Amygdala (tissue), 56 donors: ENCODE measurements around the gene IGF1R.

ENCODE experiments used
- DNase-seq, 56 donors: peaks; one replicate each; lab custom pipeline; 2025; lab: John Stamatoyannopoulos, UW

The IGF1R gene

DNA sequence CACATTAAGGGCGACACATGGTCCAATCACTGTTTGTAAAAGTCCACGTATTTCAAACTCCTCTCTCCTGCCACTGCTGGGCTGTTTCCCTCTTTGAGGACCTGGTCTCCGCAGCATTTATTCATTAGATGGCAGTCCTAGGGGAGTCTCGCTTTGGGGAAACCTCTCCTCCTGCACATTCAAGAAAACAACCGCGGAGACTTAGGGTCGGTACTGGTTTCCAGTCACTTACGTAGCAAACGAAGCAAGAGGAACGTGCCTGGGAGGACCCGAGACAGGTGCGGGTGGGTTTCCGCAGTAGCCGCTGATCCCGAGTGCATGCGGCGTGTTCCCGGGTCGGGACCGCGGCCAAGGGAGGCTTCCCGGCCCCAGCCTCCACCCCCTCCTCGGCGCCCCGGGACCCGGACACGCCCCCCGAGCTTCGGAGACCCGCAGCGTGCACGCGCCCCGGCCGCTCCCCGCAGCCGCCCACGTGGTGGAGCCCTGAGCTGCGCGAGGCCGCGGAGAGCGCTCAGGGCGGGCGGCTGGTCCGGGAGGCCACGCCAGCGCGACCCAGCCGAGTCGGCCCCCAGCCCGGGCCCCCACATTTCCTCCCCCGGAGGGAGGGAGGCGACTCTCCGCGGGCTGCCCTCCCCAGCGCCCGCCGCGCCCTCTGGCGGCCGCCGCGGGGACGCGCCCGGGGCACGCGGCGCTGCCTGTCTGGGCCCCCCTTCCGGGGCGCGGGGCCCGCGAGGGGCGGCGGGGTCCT, 1.1 kb upstream of the IGF1R start:
- DNase-seq = peak in 41 of 56 donors; percentile 23 to 83 (median 65)

DNA sequence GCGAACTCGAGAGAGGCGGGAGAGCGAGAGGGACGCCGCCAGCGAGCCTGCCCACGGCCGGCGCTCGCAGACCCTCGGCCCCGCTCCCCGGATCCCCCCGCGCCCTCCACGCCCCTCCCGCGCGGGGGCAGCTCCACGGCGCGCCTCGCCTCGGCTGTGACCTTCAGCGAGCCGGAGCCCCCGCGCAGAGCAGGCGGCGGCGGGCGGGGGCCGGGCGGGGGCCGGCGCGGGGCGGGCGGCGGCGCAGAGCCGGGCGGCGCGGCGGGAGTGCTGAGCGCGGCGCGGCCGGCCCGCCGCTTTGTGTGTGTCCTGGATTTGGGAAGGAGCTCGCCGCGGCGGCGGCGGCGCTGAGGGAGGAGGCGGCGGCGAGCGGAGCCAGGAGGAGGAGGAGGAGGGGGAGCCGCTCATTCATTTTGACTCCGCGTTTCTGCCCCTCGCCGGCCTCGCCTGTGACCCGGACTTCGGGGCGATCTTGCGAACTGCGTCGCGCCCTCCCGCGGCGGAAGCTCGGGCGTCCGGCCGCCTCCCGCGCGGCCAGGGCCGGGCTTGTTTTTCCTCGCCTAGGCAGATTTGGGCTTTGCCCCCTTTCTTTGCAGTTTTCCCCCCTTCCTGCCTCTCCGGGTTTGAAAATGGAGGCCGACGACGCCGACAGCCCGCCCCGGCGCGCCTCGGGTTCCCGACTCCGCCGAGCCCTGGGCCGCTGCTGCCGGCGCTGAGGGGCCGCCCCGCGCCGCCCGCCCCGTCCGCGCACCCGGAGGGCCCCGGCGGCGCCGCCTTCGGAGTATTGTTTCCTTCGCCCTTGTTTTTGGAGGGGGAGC, 524 bp downstream of the IGF1R start:
- DNase-seq = peak in 18 of 56 donors; percentile 19 to 68 (median 48)

DNA sequence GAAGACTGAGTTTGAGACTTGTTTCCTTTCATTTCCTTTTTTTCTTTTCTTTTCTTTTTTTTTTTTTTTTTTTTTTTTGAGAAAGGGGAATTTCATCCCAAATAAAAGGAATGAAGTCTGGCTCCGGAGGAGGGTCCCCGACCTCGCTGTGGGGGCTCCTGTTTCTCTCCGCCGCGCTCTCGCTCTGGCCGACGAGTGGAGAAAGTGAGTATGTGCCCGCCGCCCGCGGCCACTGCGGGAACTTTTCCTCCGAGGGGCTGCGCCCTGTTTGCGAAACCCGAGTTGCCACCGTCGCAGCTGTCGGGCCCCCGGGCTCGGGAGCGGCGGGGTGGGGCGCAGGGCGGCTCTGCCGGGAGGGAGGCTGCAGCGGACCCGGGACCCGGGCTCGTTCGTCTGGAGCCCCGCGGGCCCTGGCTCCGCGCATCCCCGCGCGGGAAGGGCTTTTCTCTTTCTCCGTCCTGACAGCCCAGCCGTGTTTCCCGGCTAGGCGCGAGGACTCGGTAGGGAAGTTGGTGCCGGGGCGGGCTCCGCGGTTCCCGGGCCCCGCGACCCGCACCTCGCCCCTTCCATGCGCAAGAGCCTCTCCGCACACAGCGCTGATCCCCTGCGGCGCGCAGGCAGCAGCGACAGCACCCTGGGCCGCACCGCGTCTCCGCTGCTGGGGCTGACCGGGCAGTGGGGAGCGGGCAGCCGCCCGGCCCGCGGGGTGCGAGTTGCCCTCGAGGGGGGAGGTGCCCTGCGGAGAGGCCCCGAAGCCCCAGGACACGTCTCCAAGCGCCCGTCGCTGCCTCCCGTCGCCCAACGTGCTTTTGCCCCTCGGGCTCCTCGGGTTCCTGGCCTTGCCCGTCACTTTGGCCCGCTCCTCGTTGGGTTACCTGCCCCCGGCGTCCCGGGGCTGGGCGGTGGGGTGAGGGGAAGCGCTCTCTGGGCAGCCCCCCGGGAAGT, 1.4 kb downstream of the IGF1R start:
- peak in 7 of 56 donors; percentile 13 to 46 (median 29) for DNase-seq

DNA sequence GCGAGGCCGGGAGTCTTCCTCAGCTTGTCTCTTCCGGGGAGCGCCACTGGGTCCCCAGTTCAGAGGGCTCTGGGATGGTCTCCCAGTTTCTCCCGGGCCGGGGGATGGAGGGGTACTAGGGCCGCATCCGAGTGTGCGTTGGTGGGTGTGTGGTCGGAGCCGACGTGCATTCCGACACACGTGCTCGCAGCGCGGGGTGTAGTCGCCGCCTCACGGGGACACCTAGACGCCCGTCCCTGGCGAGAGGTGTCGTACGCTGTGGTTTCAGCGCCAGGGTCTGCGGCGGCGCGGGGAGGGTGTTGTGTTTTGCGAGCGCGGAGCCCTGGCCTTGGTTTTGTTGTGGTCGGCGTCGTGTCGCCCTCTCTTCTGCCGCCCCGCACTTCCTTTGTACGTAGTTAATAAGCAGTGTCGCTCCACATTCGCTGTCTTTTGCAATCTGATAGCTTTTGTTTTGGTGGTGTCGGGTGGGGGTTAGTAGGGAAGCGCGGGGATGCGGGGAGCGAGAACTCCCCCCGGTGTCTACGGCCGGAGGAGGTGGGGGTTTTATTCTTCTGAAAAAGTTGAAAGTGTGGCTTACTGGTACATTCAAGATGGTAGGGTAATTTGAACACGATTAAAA, 2.2 kb downstream of the IGF1R start:
- DNase-seq = peak in 4 of 56 donors; percentile 26 to 56 (median 47)

DNA sequence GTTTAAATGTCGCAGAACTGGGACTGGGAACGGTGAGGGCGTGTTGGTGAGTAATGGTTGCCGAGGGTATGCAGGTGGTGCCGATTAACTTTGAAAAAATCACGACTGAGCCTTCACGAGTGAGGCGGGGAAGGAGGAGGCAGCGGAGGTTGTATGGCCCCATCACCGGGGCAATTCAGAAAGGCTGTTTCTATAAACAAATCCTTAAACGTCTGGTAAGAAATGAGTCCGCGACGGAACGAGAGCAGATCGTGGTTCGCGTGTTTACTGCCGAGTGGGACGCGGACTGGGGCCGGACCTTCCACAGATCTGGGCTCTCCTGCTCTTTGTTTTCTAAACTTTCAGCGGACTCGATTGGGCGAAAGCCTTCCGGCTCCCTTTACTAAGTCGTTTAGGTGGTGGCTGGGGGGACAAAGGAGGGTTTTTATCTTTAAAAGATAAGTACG, 2.7 kb downstream of the IGF1R start:
- DNase-seq = peak in 1 of 56 donors; percentile 39

DNA sequence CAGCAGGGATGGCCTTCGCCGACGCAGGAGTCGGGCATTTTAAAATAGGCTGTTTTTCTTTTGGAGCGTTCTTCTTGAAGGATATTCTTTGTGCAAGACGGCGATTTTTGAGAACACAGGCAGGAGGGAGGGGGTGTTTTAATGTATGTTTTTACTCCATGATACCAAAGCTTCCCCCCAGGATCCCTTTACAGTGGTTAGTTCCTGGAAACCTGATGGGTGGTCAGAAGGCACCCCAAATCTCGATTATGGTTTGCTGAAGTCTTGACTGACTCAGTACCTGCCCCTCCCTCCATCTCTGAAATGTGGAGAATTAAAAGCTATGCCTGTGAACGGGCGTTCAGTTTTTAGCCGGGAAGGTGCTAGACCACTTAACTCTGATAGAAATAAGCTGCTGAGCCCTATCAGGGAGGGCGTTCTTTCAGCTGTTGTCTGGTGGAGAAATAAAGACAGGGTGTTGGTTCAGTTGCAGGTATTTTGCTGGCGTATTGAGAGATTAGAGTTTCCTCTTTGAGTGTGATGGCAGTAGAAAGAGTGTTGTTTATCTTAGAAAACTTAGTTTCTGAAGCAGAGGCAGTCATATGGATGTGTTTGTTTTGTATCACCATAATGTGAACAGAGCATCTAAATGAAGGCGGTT, 3.4 kb downstream of the IGF1R start:
- DNase-seq = peak in 1 of 56 donors; percentile 38

DNA sequence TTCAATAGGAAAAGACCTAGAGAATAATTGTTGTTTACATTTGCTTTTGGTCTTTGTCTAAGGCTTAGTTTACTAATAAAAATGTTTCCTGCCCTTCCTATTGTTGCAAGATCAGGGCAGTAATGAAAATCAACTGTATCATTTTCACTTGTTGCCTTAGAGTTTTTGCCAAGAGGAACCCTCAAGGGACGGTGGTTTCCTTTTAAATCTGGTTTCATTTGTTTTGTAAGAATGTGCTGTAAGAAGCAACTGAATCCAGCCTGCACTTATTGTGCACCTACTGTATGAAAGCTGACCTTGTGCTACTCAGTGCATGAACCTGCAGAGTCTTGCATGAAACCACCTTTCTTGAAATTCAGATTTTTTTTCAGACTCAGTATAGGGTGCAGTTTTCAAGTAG, 5.3 kb downstream of the IGF1R start:
- DNase-seq = no peak

DNA sequence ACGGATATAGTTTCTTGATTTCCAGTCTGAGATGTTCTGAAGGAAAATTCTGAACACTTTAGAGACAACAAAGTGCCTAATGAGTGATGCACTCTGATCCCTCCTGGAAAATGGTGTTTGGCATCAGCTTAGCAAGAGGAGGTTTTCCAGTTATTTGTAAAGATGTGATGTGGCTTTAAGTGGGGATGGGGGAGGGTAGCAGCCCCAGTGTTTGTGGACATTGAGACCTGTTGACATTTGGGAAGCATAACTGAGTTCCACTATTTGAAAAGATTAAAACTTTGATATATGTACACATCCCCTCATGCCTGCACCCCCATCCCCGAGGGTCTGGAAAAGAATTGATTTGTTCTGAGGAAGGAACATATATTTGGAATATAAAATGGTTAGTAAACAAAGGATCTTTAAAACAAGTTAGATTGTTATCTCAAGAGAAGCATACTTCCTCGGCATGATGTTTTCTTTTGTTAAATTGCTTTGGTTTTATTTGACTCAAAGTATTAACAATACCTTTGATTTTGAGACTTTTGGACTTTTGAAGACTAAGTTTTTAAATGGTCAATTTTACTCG, 6.5 kb downstream of the IGF1R start:
- no peak for DNase-seq

DNA sequence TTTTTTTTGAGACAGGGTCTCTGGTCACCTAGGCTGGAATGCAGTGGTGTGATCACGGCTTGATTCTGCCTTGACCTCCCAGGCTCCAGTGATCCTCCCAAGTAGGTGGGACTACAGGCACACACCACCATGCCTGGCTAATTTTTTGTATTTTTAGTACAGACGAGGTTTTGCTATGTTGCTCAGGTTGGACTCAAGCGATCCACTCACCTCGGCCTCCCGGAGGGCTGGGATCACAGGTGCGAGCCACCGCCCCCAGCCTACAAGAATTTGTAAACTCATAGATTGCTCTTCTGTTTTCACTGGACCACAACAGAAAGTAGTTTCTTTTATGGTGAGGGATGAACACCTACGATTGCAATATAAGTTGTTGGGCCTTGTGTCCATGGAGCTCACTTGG, 7.4 kb downstream of the IGF1R start:
- DNase-seq = no peak

DNA sequence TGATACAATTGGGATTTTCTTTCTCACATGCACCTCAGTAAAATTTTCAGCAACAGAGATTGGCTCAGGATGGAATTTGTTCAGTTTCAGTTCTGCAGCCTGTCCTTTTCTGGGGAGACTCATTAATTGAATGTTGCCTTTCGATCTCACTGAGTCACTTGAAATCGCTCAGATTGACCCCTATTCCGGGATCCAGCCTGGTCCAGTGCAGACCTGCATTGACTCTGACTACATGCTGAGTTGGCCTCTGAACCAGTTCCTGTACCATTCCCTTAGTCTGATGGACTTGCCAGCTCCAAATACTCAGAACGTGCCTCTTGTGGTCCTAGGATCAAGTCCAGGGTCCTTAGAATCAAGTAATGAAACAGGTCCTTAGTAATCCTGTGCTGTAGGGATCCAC, 9.4 kb downstream of the IGF1R start:
- DNase-seq = no peak

DNA sequence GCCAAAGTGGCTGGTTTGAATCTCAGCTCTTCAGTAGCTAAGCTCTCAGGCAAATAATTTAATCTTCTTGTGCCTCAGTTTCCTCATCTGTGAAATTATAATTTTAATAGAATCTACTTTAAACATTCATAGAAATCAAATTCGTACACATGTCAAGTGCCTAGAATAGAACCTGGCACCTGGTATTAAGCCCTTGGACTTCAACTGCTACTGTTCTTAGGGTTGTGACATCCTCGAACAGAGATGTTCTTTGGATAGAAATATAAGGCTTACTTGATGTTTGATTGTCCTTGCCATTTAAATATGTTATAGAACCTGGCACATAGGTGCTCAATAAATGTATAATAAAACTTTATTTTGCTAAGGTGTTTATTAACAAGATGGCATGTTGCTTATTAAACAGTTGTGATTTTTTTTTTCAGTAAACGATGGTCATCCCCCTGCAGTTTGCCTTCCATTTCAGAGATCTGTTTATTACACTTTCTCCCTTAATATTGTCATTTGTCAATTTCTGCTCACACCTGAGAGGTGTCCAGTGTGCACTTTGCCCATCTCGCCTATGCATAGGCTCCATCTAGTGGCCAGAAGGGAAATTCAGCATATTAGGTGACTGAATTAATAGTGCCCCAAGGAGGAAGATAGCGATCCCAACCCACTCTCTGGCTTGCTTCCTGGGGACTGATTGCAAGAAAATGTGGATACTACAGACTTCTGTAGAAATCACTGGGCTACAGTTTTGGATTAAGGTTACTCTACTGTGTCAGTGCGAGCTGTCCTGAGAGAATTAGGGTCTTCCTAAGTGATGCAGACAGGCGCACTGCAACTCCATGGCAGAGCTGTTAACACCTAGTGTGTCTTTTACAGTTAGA, 10.7 kb downstream of the IGF1R start:
- peak in 2 of 56 donors; percentile 36 to 41 for DNase-seq

DNA sequence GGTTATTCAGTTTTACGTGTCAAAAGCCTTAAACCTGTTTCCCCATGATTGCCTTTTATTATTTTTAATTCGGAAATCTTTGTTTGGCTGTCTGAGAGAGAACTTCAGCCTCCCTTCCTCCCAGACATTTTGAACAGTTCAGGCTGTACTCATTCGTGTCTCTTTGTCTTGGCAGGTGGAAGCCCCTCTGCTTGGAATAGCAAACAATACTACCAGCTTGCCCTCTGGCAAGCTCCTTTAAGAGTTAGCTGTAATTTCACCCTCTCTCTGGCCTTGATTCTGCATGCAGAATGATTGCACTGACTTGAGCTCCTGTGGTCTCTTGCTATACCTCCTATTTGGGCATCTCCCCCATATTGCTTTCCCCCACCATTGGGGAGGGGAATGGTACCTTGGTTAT, 11.7 kb downstream of the IGF1R start:
- no peak for DNase-seq

DNA sequence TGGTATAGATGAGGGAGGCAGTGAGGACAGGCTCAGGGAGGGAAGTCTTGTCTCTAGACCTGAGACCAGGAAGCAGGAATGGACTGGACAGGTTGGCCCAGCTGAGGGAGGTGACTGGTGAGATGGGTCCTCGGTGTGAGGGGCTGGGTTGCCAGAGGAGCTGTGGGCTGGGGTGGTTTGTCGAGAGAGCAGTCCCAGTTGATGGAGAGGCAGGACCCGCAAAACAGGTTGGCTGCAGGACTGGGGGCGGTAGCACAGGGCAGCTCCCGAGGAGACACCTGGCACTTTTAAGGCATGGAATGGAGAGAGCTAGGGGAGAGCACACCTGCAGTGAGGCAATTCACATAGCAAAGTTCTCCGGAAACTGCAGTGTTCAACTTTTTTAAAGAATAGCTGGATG, 14.7 kb downstream of the IGF1R start:
- no peak for DNase-seq

DNA sequence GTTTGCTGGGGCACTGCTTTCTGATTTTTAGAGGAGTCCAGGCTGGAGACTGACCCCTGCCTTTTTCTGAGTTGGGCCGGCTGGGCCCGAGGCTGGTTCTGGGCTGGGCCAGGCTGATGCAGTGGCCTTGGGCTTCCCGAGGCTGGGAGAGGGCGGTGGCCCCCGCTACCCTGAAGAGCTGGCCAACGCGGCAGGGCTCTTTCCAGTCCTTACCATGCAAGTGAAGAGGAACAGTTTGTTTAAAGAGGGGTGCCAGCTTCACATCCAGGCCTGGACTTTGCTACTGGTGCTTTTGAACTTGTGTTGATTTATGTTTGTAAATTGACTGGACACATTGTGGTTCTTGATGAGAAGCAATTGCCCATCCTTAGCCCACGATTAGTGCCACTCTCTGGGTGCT, 15.3 kb downstream of the IGF1R start:
- DNase-seq = no peak

DNA sequence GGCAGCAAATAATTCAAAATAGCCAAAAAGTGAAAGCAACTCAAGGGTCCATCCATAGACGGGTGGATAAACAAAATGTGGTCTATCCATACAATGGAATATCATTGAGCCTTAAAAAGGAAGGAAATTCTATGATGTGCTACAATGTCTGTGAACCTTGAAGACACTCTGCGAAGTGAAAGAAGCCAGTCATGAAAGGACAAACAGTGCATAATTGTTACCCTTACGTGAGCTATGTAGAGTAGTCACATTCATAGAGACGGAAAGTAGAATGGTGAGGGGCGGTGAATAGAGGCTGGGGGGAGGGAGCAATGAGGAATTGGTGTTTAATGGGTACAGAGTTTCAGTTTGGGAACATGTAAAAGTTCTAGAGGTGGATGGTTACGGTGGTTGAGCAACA, 18.1 kb downstream of the IGF1R start:
- no peak for DNase-seq

DNA sequence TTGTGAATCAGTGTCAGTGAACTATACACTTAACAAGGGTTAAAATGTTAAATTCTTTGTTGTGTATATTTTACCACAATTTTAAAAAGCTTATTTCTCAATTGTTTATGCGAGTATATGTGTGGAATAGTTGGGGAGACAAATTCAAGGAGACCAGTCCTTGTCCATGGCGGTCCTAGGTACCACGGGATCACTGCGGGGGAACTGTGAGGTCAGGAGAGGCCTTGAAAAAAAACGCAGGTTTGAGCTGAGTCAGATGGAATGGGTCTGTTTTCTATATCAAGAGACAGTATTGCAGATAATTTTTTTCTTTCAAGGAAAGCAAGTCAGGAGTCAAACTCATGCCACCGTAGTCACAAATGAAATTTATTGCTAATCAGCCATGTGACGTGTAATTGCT, 18.5 kb downstream of the IGF1R start:
- DNase-seq = no peak

DNA sequence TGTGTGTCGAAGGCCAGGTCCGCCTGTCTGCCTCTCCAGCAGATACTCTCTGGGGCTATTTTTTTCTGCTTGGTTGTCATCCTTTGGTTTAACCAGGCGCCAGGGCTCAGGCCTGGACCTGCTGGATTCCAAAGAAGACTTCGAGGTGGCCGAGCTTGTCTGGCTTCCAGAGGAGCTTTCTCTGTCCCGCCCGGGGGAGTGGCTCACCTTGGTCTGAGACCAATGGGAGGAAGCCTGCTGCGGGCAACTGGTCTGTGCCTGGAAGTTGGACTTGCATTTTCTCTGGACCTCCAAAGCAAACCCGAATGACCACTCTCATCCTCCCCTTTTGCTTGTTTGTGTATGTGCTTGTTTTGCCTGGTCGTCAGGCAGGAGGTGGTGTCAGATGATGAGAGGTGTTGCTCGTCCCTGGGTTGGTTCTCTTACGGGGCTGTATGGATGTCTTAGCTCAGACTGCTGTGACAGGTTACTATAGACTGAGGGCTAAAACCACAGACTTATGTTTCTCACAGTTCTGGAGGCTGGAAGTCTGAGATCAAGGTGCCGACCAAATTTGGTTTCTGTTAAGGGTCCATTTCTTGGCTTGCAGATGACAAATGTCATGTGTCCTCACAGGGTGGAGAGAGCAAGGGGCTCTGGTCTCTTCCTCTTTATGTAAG, 19.3 kb downstream of the IGF1R start:
- DNase-seq = no peak
